ENCODE results near the gene TMA7B.

Gene TMA7B

DNA sequence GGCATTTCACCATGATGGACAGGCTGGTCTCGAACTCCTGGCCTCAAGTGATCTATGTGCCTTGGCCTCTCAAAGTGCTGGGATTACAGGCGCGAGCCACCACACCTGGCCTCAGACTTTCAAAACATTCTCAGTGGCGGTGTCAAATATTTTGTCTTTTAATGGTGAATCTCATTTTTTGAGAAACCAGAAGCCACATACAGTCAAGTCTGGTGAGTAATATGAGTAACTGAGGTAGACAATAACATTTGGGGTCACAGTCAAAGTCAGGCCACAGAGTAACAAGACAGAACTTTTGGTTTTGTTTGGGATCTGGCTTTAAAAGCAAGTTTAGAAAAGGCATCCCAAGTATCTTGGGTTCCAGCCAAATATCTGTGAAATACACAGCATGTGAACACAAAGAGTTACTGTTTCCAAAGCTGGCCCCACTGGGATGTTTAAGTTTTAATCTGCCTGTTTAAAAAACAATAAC is 5.6 kb upstream of the TMA7B start:
- DNase-seq (ENCODE audit: low read depth): no peak

DNA sequence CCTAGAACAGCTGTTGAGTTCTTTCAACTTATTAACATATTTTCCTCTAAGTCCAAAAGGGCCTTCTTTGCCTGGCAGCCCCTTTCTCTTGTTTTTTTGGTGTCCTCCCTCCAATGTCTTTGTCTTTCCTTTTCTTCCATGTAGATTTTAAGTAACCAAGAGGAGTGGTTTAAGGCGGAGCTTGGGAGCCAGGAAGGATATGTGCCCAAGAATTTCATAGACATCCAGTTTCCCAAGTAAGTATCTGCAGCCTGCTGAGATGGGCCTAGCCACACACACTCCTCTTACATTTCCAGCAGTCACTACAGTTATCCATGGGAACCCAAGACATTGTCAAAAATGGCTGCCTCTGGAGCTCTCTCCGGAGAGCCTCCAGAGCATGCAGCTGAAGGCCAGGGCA is 4.5 kb upstream of the TMA7B start:
- DNase-seq (ENCODE audit: low read depth): no peak

DNA sequence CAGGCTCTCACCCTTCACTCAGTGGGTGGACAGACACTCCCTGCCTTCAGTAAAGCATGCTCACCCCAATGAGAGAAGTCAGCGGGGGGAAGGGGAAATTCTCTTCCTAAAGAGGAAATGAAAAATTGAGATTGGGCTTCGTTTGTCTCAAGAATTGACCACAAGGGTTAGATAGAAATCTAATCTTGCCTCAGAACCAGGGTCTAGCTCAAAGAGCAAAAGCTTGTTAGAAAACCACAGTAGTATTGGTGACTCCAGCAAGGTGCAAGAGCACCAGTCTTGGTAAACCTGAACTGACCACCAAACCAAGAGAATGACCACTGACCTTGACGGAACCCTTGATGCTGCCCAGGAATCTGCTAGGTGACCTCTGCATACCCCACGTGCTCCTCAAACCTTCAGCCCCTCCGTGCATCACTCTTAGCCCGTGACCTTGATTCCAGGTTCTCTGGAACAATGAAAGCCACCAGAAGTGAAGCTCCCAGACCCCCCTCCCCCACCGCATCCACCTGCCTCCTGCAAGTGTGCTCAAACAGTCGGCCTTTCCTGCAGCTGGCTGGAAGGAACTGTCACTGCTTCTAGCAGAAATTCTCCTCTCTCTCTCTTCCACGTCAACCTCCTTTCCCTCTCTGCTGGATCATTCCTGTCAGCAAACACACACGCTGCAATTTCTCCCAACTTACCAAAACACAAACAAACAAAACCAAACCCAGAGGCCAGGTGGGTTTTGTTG is 3.1 kb upstream of the TMA7B start:
- DNase-seq (ENCODE audit: low read depth): no peak

DNA sequence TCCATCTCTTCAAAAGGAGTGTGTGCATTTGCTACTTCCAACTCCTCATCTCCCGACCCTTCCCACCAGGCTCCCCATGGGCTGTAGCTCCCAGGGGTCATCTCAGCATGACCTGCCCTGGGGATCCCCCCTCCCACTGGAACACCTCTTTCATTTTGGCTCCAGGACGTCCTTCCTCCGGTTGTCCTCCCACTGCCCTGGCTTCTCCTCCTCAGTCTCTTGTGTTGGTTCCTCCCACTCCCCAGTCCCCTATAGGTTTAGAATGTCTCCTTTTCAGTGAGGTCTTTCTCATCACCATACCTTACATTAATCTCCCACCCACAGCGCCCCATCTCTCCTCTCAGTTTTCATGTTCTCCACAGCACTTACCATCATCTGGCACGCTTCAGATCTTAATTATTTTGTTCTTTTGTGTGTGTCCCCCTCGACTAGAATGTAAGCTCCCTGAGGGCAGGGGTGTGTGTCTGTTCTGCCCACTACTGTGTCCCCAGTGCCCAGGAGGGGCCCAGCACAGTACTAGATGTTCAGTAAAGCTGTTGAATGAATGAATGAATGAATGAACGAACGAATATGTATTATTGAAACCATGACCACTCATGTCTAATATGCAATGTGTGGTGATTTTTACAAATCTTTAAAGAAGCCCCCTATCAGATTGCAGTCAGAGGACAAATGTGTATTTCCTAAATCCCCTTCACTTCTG is 2.0 kb upstream of the TMA7B start:
- DNase-seq (ENCODE audit: low read depth): no peak

DNA sequence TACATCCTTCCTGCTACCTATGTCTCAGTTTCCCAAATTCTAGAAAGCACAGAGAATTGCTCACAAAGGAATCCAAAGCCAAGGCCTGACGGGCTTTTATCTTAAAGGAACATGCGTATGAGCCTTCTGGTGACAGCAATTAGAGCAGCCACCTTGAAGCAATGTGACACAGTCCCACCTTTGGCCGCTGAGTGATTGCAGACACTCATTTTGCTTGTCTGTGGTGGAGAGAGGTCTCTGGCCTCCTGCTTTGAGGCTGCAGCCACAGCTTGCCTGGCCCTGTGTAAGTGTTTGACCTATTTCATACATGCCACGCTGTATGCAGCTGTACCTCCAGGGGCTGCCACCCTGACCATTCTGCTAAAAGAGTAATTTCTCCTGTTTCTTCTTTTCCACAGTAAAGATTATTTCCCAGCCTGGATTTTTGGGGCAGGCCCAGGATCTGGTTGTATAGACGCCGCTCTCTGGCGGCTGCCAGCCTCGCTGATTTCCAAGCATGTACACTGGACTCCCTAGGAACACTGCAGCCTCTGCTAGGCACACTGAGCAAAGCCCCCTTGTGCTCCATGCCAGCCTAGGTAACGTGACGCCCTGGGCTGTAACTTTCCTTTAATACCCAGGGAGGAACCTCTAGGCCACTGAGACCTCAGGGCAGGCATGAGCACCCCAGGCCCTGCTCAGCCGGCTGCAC is 1.1 kb upstream of the TMA7B start:
- DNase-seq (ENCODE audit: low read depth): no peak

DNA sequence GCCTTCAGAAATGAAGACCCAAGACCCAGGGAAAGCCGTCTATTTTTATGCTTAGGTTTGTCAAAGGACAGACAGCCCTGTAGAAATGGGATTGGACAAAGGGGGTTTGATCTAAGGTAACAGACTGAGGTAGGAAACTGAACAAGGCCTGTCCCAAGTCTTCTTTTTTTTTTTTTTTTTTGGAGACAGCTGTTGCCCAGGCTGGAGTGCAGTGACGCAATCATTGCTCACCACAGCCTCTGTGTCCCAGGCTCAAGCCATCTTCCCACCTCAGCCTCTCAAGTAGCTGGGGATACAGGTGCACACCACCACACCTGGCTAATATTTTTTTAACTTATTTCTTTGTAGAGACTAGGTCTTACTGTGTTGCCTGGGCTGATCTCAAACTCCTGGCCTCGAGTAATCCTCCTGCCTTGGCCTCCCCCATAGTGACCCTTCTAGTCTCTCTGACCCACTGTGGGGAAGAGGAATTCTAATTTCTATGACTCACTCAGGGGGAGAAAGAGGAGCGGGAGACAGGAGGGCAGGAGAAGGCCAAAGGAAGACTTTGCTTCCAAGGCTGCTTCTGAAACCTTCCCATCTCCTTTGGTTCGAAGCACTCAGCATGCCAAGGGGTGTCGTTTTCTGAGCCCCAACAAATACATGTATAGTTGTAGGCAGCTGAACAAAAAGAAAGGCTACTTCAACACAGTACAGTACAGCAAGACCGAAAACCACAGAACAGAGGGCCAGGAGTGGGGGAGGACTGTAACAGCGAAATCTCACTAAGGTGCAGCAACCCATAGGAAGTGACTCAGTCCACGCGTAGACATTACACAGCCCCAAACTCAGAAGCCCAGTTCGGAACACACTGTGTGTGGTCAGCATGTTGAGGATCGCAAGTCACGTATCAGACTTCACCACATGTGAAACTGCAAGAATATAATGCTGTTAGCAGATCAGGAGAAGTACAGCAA is 872 bp downstream of the TMA7B start:
- peak; percentile 68 for DNase-seq (ENCODE audit: low read depth)

DNA sequence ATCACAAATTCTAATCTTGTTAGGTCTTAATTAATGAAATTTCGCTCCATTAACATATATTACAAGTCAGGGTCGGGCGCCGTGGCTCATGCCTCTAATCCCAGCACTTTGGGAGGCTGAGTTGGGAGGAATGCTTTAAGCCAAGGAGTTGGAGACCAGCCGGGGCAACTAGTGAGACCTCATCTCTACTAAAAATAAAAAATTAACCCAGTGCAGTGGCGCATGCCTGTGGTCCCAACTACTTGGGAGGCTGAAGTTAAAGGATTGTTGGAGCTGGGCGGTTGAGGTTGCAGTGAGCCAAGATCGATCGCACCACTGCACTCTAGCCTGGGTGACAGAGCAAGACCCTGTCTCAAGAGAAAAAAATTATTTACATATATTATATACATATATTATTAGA is 1.9 kb downstream of the TMA7B start:
- no peak for DNase-seq (ENCODE audit: low read depth)

DNA sequence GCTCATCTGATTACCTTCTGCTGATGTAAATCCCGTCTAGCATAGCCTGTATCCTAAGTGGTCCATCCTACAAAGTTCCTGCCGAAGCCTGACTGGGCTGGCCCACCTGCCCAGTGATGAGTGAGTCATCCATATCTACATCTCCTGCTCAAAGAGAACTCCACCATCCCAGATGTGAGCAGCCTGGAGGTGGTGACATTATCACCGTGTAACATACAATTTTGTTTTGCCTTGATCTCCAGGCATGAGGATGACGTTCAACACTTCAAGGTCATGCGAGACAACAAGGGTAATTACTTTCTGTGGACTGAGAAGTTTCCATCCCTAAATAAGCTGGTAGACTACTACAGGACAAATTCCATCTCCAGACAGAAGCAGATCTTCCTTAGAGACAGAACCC is 5.6 kb downstream of the TMA7B start:
- DNase-seq (ENCODE audit: low read depth): no peak

DNA sequence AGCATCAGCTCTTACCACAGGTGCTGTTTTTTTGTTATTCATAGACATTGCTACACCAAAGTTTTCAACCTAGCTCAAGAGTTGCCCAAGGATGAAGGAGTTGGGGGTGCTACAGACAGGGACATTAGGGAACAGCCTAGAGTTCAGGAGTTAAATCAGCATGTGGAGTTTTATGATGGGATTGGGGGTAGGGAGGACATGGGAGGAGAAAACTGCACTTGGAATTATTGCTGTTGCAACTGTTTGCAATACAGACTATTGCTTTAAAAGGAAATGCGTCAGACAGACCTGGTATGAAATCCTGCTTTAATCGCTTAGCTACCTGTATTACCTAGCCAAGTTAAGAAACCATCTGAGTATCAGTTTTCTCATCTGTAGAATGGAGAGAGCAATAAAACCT is 6.3 kb downstream of the TMA7B start:
- no peak for DNase-seq (ENCODE audit: low read depth)

DNA sequence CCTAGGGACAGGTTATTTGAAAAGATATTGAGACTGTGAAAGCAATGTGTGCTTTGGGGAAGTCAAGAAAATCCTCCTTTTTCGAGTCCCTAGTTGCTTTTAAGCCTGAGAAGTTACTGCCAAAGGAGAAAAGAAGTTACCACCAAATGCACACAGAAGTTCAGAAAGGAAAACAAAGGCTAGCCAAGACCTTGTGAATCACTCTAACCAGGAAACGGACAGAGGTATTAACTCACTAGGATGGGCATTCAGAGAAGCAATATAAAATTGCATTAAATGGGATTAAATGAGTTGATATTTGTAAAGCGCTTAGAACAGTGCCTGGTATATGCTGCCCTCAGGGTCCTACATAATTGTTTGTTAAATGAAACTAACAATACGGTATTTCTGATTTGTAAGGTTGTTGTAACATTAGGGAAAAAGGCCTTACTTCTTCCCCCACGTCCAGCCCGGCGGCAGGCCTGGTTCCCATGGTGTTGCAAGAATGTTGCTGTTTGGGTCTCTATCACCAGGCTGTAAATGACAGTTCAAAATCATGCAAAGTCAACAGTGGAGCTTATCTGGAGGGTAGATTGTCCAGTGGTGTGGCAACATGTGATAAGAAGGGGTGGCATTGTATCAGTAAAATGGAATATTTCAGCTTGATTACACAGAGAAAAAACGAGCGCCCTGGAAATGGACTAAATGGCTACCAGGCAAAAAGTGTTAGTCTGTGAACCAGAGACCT is 7.1 kb downstream of the TMA7B start:
- DNase-seq (ENCODE audit: low read depth): no peak

DNA sequence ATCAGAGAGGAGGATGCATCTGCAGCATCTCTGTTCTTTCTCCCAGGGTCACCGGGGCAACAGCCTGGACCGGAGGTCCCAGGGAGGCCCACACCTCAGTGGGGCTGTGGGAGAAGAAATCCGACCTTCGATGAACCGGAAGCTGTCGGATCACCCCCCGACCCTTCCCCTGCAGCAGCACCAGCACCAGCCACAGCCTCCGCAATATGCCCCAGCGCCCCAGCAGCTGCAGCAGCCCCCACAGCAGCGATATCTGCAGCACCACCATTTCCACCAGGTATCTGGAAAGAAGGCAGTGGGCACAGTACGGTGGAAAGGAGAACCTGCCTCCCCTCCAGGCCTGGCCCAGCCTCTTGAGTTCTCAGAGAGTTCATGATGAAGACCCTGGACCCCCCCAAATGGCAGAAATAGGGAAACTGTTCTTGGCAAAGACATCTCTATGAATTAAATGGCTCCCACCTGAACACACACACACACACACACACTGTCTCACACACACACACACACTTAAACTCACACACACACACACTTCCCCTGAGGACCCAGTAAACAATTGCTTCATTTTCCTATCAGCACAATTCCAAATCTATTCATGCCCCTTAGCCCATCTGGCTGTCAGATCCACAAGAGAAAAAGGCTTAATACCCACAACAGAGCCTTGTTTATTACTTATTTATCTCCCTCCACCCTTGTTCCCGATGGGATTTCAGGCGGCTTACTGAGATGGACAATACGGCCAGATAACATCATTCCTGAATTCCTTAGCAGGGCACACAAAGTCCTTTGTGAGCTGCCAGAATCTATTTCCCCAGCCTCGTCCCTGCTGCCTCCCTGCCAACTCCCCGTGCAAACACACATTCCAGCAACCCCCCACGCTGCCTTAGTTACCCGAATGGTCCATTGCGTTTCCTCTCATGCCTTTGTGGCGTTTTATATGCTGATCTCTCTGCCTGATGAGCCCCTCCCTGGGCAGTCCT is 8.1 kb downstream of the TMA7B start:
- DNase-seq (ENCODE audit: low read depth): no peak

DNA sequence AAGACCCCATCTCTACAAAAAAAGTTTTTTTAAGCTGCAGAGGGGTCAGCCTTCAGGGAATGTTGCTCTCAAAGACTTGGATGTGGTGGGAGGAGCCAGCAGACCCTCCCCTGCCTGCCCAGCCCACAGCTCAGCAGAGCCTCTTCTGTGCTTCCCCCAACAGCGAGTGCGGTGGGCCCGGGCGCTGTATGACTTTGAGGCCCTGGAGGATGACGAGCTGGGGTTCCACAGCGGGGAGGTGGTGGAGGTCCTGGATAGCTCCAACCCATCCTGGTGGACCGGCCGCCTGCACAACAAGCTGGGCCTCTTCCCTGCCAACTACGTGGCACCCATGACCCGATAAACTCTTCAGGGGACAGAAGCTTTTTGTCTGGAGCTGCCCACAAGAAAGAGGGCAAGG is 10.5 kb downstream of the TMA7B start:
- DNase-seq (ENCODE audit: low read depth): no peak

DNA sequence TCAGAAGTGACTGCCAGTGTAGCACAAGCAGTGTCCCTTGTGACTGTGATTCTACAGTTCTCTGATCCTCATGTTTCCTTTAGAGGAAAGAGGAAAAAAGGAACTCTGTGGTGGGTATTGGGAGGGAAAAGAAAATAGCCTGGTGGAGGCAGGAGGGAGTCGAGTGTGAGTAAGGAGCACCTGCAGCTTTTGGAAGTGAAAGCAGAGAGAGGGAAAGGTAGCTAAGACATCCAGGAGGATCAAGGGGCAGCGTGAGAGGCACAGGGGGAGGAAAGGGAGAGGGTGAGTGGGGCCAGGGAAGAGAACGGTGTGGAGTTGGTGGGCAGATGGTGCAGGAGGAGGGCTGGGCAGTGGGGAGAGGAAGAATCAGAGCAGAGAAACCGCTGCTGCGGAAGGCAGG is 12.4 kb downstream of the TMA7B start:
- DNase-seq (ENCODE audit: low read depth): no peak

DNA sequence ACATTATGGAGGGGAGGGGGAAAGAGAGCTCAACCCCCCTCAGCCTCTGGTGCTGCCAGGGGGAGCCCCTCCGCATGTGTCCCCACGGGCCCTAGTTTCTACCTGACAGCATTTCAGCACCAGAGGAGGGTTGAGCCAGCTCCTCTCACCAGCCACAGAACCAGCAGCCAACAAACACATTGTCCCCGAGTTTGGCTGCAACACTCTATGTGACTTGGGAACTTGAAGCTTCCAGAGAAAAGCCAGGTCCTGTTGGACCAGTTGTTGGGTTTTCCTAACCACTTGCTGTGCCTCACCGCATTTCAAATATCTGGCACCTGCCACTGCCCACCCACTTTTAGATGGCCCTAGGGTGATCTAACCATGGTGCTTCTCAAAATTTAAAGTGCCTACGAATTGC is 13.5 kb downstream of the TMA7B start:
- DNase-seq (ENCODE audit: low read depth): no peak

DNA sequence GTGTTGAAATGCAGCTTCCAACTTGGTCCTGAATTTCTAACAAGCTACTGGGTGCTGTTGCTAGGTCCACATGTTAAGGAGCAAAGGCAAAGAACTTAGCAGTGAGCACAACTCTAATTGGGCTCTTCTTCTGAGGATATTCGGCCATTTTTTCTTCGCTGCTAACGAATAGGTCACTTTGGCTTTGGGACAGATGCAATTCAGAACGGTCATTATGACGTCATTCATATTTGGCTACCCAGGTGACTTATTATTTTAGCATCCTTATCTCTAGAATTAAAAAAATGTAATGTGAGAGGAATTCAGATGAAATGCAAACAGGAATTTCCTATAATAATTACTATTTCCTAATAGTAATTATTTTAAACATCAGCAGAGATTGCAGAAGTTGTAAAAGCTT is 13.9 kb downstream of the TMA7B start:
- no peak for DNase-seq (ENCODE audit: low read depth)

DNA sequence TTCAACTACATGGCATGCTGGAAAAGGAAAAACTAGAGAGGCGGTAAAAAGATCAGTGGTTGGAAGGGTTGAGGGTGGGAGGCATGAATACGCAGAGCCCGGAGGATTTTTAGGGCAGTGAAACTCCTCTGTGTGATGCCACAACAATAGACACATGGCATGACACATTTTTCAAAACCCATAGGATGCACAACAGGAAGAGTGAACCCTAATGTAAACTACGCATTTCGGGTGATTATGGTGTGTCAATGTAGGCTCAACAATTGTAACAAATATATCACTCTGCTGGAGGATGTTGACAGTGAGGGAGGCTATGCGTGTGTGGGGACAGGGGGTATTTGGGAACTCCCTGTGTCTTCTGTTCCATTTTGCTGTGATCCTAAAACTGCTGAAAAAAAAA is 18.9 kb downstream of the TMA7B start:
- no peak for DNase-seq (ENCODE audit: low read depth)

DNA sequence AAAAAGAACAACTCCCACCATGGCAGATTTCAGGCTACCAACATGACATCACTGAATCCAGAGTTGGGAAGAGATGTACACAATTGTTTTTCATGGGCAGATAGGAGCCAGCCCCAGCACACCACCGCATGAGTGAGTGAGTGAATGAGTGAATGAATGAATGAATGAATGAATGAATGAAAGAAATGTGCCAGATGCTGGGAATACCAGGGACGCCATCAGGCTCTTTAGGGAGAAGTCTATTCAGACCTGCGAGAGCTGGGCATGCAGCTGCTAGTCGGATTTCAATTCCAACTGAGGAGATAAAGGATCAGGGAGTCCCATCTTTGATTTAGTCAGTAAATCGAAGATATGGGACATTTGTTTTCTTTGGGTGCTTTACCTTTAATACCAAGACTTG is 19.3 kb downstream of the TMA7B start:
- no peak for DNase-seq (ENCODE audit: low read depth)

DNA sequence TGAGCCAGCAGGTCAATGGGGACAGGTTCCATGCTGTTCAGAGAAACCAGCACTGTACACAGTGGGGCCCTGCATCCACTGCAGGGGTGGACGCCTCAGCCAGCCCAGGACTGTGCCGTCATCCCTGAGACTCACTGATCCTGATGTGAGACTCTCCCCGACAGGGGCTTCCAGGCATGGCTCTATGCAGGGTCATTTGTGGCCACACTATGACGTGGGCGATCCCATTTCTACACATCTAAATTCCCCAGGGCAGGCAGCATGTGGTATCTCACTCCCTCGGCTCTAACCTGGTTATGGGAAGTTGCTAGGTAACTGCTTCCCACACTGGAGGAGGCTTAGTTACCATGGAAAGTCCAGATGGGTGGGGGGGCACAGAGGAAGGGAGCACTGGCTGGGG is 20.4 kb downstream of the TMA7B start:
- no peak for DNase-seq (ENCODE audit: low read depth)

DNA sequence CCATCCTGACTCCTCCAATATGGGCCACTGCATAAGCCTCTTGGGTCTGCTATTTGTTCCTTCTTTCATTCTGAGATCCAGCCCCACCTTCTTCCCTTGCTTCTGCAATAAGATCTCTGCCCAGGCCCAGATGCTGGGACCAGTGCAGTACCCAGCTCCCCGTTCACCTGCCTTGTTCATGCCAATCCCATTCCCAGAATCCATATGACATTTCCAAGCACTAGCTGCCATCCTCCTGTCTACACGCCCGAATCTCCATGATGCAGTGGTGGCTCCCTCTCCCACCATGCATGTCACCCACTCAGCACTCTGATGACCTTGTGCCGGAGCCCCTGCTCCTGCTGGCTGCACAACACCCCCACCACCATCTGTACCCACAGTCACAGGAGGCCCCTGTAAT is 23.1 kb downstream of the TMA7B start:
- no peak for DNase-seq (ENCODE audit: low read depth)

DNA sequence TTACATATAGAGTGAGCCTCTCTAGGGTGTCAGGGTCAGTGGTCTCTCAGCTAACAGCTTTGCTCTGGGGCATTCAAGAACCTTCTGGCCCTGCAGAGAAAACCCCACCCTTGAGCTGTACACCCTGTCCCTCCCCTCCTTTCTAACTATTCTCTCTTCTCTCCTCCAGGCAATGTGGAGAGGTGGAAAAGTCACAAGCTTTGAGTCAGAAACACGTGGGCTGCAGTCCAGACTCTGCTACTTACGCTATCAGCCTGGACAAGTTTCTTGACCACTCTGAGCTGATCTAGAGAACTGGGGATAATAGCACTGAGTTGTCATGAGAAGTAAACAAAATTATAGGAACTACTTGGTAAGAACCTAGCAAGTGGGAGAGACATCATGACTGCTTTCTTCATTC is 23.8 kb downstream of the TMA7B start:
- DNase-seq (ENCODE audit: low read depth): no peak

All from activated gamma-delta T cell treated with anti-CD3 and anti-CD28 coated beads, Interleukin-2, amount 50 U/mL, for 16 hours (primary cell).